Spinal cord (tissue), 10 donors: ENCODE data around the gene SZRD1. TPM values are rescaled to one million over a fixed set of nuclear protein-coding genes. Genes with fewer than 3 reads are reported as not detected.
A peak's percentile ranks its signal among the peaks of the same experiment; 100 is the strongest.

ENCODE experiments used
- DNase-seq, 6 donors: peaks; one replicate each; pipeline versions ENCODE4 v3.0.0 to v3.0.0-alpha.2; 2013 to 2015; ENCODE audit warnings: low spot score in 6 of 6, low read depth in 4 of 6
- H3K27ac ChIP-seq: one replicate; pipeline ENCODE4 v1.5.1; 2013; ENCODE audit warnings: low read depth, low read length, control low read depth
- H3K27me3 ChIP-seq: one replicate; pipeline ENCODE4 v1.6.1; 2013; ENCODE audit warnings: low read length; ENCODE audit not compliant: control insufficient read depth, insufficient read depth
- H3K36me3 ChIP-seq: one replicate; pipeline ENCODE4 v1.6.1; 2013; ENCODE audit warnings: low read length; ENCODE audit not compliant: control insufficient read depth, insufficient read depth
- H3K4me1 ChIP-seq: one replicate; pipeline ENCODE4 v1.6.1; 2013; ENCODE audit warnings: low read length; ENCODE audit not compliant: control insufficient read depth, insufficient read depth
- H3K4me3 ChIP-seq: one replicate; pipeline ENCODE4 v1.5.1; 2013; ENCODE audit warnings: low read depth, low read length, control low read depth
- H3K9me3 ChIP-seq: one replicate; pipeline ENCODE4 v1.6.1; 2013; ENCODE audit warnings: low read length; ENCODE audit not compliant: control insufficient read depth, insufficient read depth
- WGBS: methylation state at CpG from one replicate; pipeline ENCODE4 v1.1.5; 2013; ENCODE audit warnings: missing lambda C conversion rate; ENCODE audit not compliant: insufficient coverage; 5-methylcytosine and 5-hydroxymethylcytosine counted together
- polyA plus RNA-seq, 2 donors: library from polyadenylated mRNA; unstranded; fragments of 120-200 nt; gene quantifications; one replicate each; pipeline ENCODE4 v1.2.1, GENCODE V29; 2013; ENCODE audit not compliant: insufficient read length in 2 of 2
- total RNA-seq, 2 donors: library from RNA; depleted of rRNA in 1 of 2; stranded (reverse); fragments of 120-200 nt in 1 of 2; fragments of >200 nt in 1 of 2; gene quantifications; one replicate each; pipeline versions ENCODE4 v1.2.3 to v1.2.4, GENCODE V29; 2013 to 2014
- donor health status: healthy.

Gene SZRD1
- total and polyA plus RNA-seq, 4 donors = 13.1 to 77.5 (median 69.1) TPM

- no peaks in the 10 kb centered on the region for H3K27me3 ChIP-seq
- peaks cover 33% of the 10 kb centered on the region for H3K4me1 ChIP-seq
- WGBS = 79% methylated on average over 2 of the region's 4 CpGs
- no peak overlapping the region for H3K4me3 ChIP-seq
- H3K27ac ChIP-seq = peak overlapping the region; percentile 25
- H3K9me3 ChIP-seq = no peaks in the 10 kb centered on the region
- peaks cover 3% of the 10 kb centered on the region for H3K36me3 ChIP-seq
- DNase-seq = no peak
These were observed 9.9 kb downstream of the SZRD1 start for GRCh38 chr1:16376971-16377370.

- no peak overlapping the region for H3K27ac ChIP-seq
- H3K4me3 ChIP-seq = no peak overlapping the region
- peaks cover 3% of the 10 kb centered on the region for H3K36me3 ChIP-seq
- H3K9me3 ChIP-seq = no peaks in the 10 kb centered on the region
- DNase-seq = no peak
- 94% methylated on average over 4 of the region's 7 CpGs for WGBS
- no peaks in the 10 kb centered on the region for H3K27me3 ChIP-seq
- H3K4me1 ChIP-seq = peaks cover 31% of the 10 kb centered on the region
These were observed 11.4 kb downstream of the SZRD1 start for GRCh38 chr1:16378443-16378842.

- H3K36me3 ChIP-seq = peaks cover 3% of the 10 kb centered on the region
- H3K4me1 ChIP-seq = peaks cover 16% of the 10 kb centered on the region
- no peaks in the 10 kb centered on the region for H3K9me3 ChIP-seq
- H3K27me3 ChIP-seq = no peaks in the 10 kb centered on the region
- H3K27ac ChIP-seq = no peak overlapping the region
- WGBS = 100% methylated on average over 1 of the region's 4 CpGs
- no peak for DNase-seq
- H3K4me3 ChIP-seq = no peak overlapping the region
These were observed 13.8 kb downstream of the SZRD1 start for GRCh38 chr1:16380868-16381267.

GRCh38 chr1:16383888-16384287, 16.8 kb downstream of the SZRD1 start:
- 71% methylated on average over 1 of the region's 5 CpGs for WGBS
- H3K36me3 ChIP-seq = peaks cover 3% of the 10 kb centered on the region
- H3K4me3 ChIP-seq = no peak overlapping the region
- H3K27me3 ChIP-seq = no peaks in the 10 kb centered on the region
- DNase-seq = no peak
- no peaks in the 10 kb centered on the region for H3K9me3 ChIP-seq
- H3K27ac ChIP-seq = no peak overlapping the region
- peaks cover 21% of the 10 kb centered on the region for H3K4me1 ChIP-seq

DNA sequence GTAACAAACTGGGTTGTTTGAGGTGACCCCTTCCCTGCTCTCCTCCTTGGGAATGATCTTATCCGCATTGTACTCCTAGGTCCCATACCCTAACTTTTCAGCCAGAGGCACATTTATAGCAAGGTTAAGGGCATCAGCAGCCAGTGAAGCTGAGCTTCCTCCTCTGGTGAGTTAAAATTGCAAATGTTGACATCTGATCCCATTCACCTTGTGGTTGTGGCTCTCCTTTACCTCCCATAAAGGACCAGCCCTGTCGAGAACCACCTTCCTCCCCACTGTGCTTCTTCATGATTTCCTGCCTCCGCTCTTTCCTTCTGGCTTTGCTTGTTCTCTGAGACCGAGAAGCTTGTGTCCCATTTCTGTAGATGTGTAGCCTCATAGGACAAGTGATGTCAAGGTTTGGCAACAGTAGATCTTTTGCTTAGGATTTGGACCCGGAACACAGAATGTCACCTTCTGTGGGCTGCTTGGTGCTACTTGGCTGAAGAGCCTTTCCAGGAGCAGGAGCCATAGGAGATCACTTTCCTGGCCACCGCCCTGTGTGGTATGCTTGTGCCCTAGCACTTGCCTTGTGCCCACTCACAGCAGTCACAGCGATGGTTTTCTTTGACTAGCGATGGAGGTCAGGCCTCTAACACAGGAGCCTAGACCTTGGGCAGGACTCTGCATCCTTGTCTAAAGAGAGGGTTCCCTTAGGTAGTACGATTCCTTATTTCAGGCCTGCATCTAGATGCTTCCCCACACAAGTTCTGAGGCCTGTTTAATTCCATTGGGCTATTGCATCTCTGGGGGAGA, 18.8 kb downstream of the SZRD1 start:
- no peak for DNase-seq
- Histone ChIP-seq H3K4me3 (no peak overlapping the region), H3K27me3 (no peaks in the 10 kb centered on the region), H3K36me3 (no peaks in the 10 kb centered on the region), H3K27ac (peak overlapping the region; percentile 20), H3K9me3 (no peaks in the 10 kb centered on the region), H3K4me1 (peaks cover 21% of the 10 kb centered on the region)
- 76% methylated on average over 5 of the region's 9 CpGs for WGBS

- no peaks in the 10 kb centered on the region for H3K9me3 ChIP-seq
- peak in 2 of 6 donors; percentile 19 to 64 for DNase-seq
- H3K27ac ChIP-seq = peak overlapping the region; percentile 53
- H3K27me3 ChIP-seq = no peaks in the 10 kb centered on the region
- H3K4me1 ChIP-seq = peaks cover 25% of the 10 kb centered on the region
- 64% methylated on average over 4 of the region's 5 CpGs for WGBS
- H3K4me3 ChIP-seq = no peak overlapping the region
- H3K36me3 ChIP-seq = no peaks in the 10 kb centered on the region
These were observed 19.5 kb downstream of the SZRD1 start for GRCh38 chr1:16386454-16387113.

- Histone ChIP-seq H3K27ac (peak overlapping the region; percentile 53), H3K9me3 (no peaks in the 10 kb centered on the region), H3K4me1 (peaks cover 34% of the 10 kb centered on the region), H3K36me3 (no peaks in the 10 kb centered on the region), H3K4me3 (no peak overlapping the region), H3K27me3 (no peaks in the 10 kb centered on the region)
- 93% methylated on average over 8 of the region's 14 CpGs for WGBS
- DNase-seq = no peak
These were observed 20.5 kb downstream of the SZRD1 start for GRCh38 chr1:16387201-16388188.

GRCh38 chr1:16391411-16391810, 24.4 kb downstream of the SZRD1 start:
- DNase-seq = no peak
- Histone ChIP-seq H3K4me1 (peaks cover 35% of the 10 kb centered on the region), H3K27ac (no peak overlapping the region), H3K9me3 (no peaks in the 10 kb centered on the region), H3K36me3 (peaks cover 28% of the 10 kb centered on the region), H3K4me3 (no peak overlapping the region), H3K27me3 (no peaks in the 10 kb centered on the region)
- 95% methylated on average over 2 of the region's 3 CpGs for WGBS
